SK-N-SH treated with all-trans-retinoic acid at 6 μM for 48 hours (cell line): ENCODE results near the gene GORASP1.

Experiments
- ATAC-seq: fragments of 200-7000 bp; cut with Tn5 transposase; 3 replicates; pipeline ENCODE4 v1.9.1; 2020; ENCODE audit warnings: mild to moderate bottlenecking, moderate library complexity
- ARNTL ChIP-seq: fragments of 450-650 bp; formaldehyde crosslinking; IDR thresholded peaks from 2 replicates; pipeline ENCODE4 v1.5.0; 2020; ENCODE audit warnings: low read depth, mild to moderate bottlenecking, moderate library complexity, borderline replicate concordance
- BACH2 ChIP-seq: fragments of 250-450 bp; sonication (Bioruptor Pico); IDR thresholded peaks from 2 replicates; pipeline ENCODE4 v1.9.0; 2021; ENCODE audit warnings: mild to moderate bottlenecking, borderline replicate concordance
- CSDC2 ChIP-seq: fragments of 250-450 bp; sonication (Bioruptor Pico); IDR thresholded peaks from 2 replicates; pipeline ENCODE4 v1.5.0; 2020; ENCODE audit warnings: mild to moderate bottlenecking, moderate library complexity
- ESRRG ChIP-seq: fragments of 250-450 bp; sonication (Bioruptor Pico); IDR thresholded peaks from 2 replicates; pipeline ENCODE4 v1.6.1; 2021; ENCODE audit warnings: mild to moderate bottlenecking
- GLIS3 ChIP-seq: fragments of 250-450 bp; sonication (Bioruptor Pico); IDR thresholded peaks from 2 replicates; pipeline ENCODE4 v1.5.0; 2020; ENCODE audit warnings: mild to moderate bottlenecking, moderate library complexity
- ISL1 ChIP-seq: fragments of 250-450 bp; sonication (Bioruptor Pico); IDR thresholded peaks from 2 replicates; pipeline ENCODE4 v2.1.2; 2022; ENCODE audit warnings: mild to moderate bottlenecking, moderate library complexity
- OSR1 ChIP-seq: fragments of 250-450 bp; sonication (Bioruptor Pico); IDR thresholded peaks from 2 replicates; pipeline ENCODE4 v1.8.0; 2022; ENCODE audit warnings: moderate library complexity, mild to moderate bottlenecking, inconsistent platforms
- PPARA ChIP-seq: fragments of 250-450 bp; sonication (Bioruptor Pico); IDR thresholded peaks from 2 replicates; pipeline ENCODE4 v1.5.0; 2020; ENCODE audit warnings: mild to moderate bottlenecking, borderline replicate concordance
- SNAI2 ChIP-seq: fragments of 250-450 bp; sonication (Bioruptor Pico); IDR thresholded peaks from 2 replicates; pipeline ENCODE4 v1.5.0; 2020; ENCODE audit warnings: mild to moderate bottlenecking, moderate library complexity
- TCF4 ChIP-seq: fragments of 250-450 bp; sonication (Bioruptor Pico); IDR thresholded peaks from 2 replicates; pipeline ENCODE4 v1.8.0; 2021; ENCODE audit warnings: mild to moderate bottlenecking, moderate library complexity, borderline replicate concordance
- TSHZ2 ChIP-seq: fragments of 250-450 bp; sonication (Bioruptor Pico); IDR thresholded peaks from 2 replicates; pipeline ENCODE4 v1.5.0; 2020; ENCODE audit warnings: mild to moderate bottlenecking, moderate library complexity
- ZC3H10 ChIP-seq: fragments of 250-450 bp; sonication (Bioruptor Pico); IDR thresholded peaks from 2 replicates; pipeline ENCODE4 v1.5.1; 2021; ENCODE audit warnings: mild to moderate bottlenecking, moderate library complexity
- ZFP3 ChIP-seq: fragments of 250-450 bp; sonication (Bioruptor Pico); IDR thresholded peaks from 2 replicates; pipeline ENCODE4 v1.5.0; 2020; ENCODE audit warnings: mild to moderate bottlenecking, moderate library complexity
- ZFP30 ChIP-seq: fragments of 450-650 bp; formaldehyde crosslinking; IDR thresholded peaks from 2 replicates; pipeline ENCODE4 v1.5.0; 2022; ENCODE audit warnings: mild to moderate bottlenecking, moderate library complexity
- ZNF565 ChIP-seq: fragments of 450-650 bp; formaldehyde crosslinking; conservative IDR thresholded peaks from 2 replicates; pipeline ENCODE4 v1.5.0; 2020; ENCODE audit warnings: low read depth, mild to moderate bottlenecking, moderate library complexity
- ZNF70 ChIP-seq: fragments of 450-650 bp; formaldehyde crosslinking; IDR thresholded peaks from 2 replicates; pipeline ENCODE4 v1.5.0; 2020; ENCODE audit warnings: mild to moderate bottlenecking, moderate library complexity
- ZNF8 ChIP-seq: fragments of 450-650 bp; formaldehyde crosslinking; IDR thresholded peaks from 2 replicates; pipeline ENCODE4 v1.5.0; 2020; ENCODE audit warnings: mild to moderate bottlenecking, moderate library complexity
- TF ChIP-seq, protein P1 (sequence below): fragments of 250-450 bp; sonication (Bioruptor Pico); IDR thresholded peaks from 2 replicates; pipeline ENCODE4 v1.5.1; 2020; ENCODE audit warnings: low read depth, mild to moderate bottlenecking, moderate library complexity
- TF ChIP-seq, protein P2 (sequence below): fragments of 250-450 bp; sonication (Bioruptor Pico); IDR thresholded peaks from 2 replicates; pipeline ENCODE4 v1.8.0; 2020; ENCODE audit warnings: mild to moderate bottlenecking, moderate library complexity, borderline replicate concordance
- TF ChIP-seq, protein P3 (sequence below): fragments of 250-450 bp; sonication (Bioruptor Pico); IDR thresholded peaks from 2 replicates; pipeline ENCODE4 v1.5.1; 2021; ENCODE audit warnings: mild to moderate bottlenecking, moderate library complexity
- TF ChIP-seq, protein P4 (sequence below): fragments of 250-450 bp; sonication (Bioruptor Pico); IDR thresholded peaks from 2 replicates; pipeline ENCODE4 v1.8.0; 2021; ENCODE audit warnings: low read depth, mild to moderate bottlenecking, moderate library complexity, borderline replicate concordance

Gene GORASP1

GRCh38 chr3:39075910-39076309 is 31.5 kb downstream of the GORASP1 start:
- TF ChIP-seq CSDC2 (CRISPR knock-in tag) (no peak), ZNF8 (CRISPR knock-in tag) (no peak), ARNTL (no peak), PPARA (CRISPR knock-in tag) (no peak), ISL1 (CRISPR knock-in tag) (no peak), OSR1 (CRISPR knock-in tag) (no peak), ZFP30 (CRISPR knock-in tag) (no peak), ZNF565 (CRISPR knock-in tag) (no peak), ESRRG (CRISPR knock-in tag) (no peak), ZFP3 (no peak), BACH2 (CRISPR knock-in tag) (no peak), ZC3H10 (no peak), TSHZ2 (no peak), ZNF70 (CRISPR knock-in tag) (no peak), GLIS3 (CRISPR knock-in tag) (no peak)
- TF ChIP-seq, protein P1, sequence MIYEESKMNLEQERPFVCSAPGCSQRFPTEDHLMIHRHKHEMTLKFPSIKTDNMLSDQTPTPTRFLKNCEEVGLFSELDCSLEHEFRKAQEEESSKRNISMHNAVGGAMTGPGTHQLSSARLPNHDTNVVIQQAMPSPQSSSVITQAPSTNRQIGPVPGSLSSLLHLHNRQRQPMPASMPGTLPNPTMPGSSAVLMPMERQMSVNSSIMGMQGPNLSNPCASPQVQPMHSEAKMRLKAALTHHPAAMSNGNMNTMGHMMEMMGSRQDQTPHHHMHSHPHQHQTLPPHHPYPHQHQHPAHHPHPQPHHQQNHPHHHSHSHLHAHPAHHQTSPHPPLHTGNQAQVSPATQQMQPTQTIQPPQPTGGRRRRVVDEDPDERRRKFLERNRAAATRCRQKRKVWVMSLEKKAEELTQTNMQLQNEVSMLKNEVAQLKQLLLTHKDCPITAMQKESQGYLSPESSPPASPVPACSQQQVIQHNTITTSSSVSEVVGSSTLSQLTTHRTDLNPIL (CRISPR knock-in tag): no peak
- TF ChIP-seq, protein P2, sequence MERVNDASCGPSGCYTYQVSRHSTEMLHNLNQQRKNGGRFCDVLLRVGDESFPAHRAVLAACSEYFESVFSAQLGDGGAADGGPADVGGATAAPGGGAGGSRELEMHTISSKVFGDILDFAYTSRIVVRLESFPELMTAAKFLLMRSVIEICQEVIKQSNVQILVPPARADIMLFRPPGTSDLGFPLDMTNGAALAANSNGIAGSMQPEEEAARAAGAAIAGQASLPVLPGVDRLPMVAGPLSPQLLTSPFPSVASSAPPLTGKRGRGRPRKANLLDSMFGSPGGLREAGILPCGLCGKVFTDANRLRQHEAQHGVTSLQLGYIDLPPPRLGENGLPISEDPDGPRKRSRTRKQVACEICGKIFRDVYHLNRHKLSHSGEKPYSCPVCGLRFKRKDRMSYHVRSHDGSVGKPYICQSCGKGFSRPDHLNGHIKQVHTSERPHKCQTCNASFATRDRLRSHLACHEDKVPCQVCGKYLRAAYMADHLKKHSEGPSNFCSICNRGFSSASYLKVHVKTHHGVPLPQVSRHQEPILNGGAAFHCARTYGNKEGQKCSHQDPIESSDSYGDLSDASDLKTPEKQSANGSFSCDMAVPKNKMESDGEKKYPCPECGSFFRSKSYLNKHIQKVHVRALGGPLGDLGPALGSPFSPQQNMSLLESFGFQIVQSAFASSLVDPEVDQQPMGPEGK (CRISPR knock-in tag): no peak
- TF ChIP-seq, protein P3, sequence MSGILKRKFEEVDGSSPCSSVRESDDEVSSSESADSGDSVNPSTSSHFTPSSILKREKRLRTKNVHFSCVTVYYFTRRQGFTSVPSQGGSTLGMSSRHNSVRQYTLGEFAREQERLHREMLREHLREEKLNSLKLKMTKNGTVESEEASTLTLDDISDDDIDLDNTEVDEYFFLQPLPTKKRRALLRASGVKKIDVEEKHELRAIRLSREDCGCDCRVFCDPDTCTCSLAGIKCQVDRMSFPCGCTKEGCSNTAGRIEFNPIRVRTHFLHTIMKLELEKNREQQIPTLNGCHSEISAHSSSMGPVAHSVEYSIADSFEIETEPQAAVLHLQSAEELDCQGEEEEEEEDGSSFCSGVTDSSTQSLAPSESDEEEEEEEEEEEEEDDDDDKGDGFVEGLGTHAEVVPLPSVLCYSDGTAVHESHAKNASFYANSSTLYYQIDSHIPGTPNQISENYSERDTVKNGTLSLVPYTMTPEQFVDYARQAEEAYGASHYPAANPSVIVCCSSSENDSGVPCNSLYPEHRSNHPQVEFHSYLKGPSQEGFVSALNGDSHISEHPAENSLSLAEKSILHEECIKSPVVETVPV (CRISPR knock-in tag): no peak
- TF ChIP-seq, protein P4, sequence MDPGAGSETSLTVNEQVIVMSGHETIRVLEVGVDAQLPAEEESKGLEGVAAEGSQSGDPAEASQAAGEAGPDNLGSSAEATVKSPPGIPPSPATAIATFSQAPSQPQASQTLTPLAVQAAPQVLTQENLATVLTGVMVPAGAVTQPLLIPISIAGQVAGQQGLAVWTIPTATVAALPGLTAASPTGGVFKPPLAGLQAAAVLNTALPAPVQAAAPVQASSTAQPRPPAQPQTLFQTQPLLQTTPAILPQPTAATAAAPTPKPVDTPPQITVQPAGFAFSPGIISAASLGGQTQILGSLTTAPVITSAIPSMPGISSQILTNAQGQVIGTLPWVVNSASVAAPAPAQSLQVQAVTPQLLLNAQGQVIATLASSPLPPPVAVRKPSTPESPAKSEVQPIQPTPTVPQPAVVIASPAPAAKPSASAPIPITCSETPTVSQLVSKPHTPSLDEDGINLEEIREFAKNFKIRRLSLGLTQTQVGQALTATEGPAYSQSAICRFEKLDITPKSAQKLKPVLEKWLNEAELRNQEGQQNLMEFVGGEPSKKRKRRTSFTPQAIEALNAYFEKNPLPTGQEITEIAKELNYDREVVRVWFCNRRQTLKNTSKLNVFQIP: no peak
- no peak for ATAC-seq

DNA sequence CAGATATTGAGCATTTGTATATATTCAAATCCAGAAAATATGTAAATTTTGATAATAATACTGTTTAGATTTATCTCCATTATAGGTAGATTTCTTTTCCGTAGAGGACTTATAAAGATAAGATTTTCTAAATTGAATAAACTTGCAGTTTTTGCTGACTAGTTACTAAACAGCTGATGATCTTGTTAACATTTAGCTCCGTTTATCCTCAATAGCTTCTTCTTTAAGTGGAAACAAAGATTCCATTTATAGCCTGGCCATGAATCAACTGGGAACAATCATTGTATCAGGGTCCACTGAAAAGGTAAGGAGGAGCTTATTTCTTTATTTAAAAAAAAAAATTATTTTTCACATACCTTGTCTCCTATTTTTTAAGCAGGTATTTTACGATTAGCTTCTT is 38.9 kb downstream of the GORASP1 start:
- no peak for ATAC-seq
- TF ChIP-seq OSR1 (CRISPR knock-in tag): no peak
- TF ChIP-seq, protein P3 (CRISPR knock-in tag): no peak
- no peak for TF ChIP-seq TCF4 (CRISPR knock-in tag)
- no peak for TF ChIP-seq ESRRG (CRISPR knock-in tag)
- no peak for TF ChIP-seq SNAI2
- TF ChIP-seq, protein P4: no peak
- TF ChIP-seq BACH2 (CRISPR knock-in tag): no peak
- no peak for TF ChIP-seq ZFP30 (CRISPR knock-in tag)
- TF ChIP-seq, all 23 proteins: peak for 0
